ENCODE results near the gene C5orf47. TPM values are rescaled to one million over a fixed set of nuclear protein-coding genes. Genes with fewer than 3 reads are reported as not detected.

The C5orf47 gene
- total RNA-seq, 1 donor from 2014 or later, result not detected

DNA sequence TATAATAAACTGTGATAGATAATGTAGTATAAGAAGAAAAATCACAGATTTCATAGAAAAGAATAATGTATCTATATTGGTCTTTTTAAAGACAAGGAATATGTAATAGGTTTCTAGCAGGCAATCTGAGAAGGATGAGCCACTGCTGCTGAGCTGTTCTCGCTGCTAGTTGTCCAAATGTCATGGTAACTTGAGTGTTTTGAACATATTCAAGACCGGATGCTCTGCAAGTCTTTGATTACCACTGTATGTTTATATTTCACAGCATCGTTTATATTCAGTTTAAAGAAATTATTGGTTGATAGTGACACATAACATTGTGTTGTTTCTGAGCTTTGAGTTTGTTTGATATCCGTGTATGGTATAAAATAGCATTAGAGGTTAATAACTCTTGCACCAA, 9.6 kb downstream of the C5orf47 start:
- no peak for DNase-seq (ENCODE audit: low spot score)
- Mint-ChIP-seq H3K27me3 (ENCODE audit: low read depth) (peaks cover 42% of the 10 kb centered on the region), H3K9me3 (ENCODE audit: low read depth) (no peaks in the 10 kb centered on the region), H3K4me3 (ENCODE audit: unreplicated experiment) (no peak overlapping the region), H3K27ac (ENCODE audit: unreplicated experiment) (no peak overlapping the region), H3K36me3 (ENCODE audit: low read depth) (peaks cover 2% of the 10 kb centered on the region), H3K4me1 (ENCODE audit: low read depth) (no peaks in the 10 kb centered on the region)
- no peak for TF ChIP-seq CTCF (IDR thresholded peaks at IDR 0.05)

DNA sequence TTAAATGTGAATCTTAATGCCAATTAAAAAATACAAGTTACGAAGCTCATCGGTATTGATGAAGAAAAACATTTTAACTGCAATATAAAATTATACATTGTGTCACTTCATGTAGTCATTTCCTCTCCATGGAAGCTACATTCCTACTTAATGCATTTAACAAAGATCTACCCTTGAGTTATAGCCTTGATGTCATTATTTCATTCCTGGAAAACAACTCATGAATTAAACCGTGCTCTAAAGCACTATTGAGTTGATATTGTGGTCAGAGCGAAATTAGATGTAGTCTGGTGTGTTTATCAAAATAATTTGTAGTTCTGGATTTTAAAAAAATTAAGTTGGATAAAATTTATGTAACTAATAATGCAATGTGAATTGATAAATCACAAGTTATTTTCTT, 11.1 kb downstream of the C5orf47 start:
- Mint-ChIP-seq H3K27me3 (ENCODE audit: low read depth) (peaks cover 45% of the 10 kb centered on the region), H3K9me3 (ENCODE audit: low read depth) (no peaks in the 10 kb centered on the region), H3K4me1 (ENCODE audit: low read depth) (no peaks in the 10 kb centered on the region), H3K36me3 (ENCODE audit: low read depth) (peaks cover 3% of the 10 kb centered on the region), H3K27ac (ENCODE audit: unreplicated experiment) (no peak overlapping the region), H3K4me3 (ENCODE audit: unreplicated experiment) (no peak overlapping the region)
- no peak for DNase-seq (ENCODE audit: low spot score)
- no peak for TF ChIP-seq CTCF (IDR thresholded peaks at IDR 0.05)

GRCh38 chr5:174003795-174004194, 14.8 kb downstream of the C5orf47 start:
- H3K4me1 Mint-ChIP-seq (ENCODE audit: low read depth), result no peaks in the 10 kb centered on the region
- no peak overlapping the region for H3K4me3 Mint-ChIP-seq (ENCODE audit: unreplicated experiment)
- H3K27ac Mint-ChIP-seq (ENCODE audit: unreplicated experiment), result no peak overlapping the region
- no peaks in the 10 kb centered on the region for H3K9me3 Mint-ChIP-seq (ENCODE audit: low read depth)
- peaks cover 40% of the 10 kb centered on the region for H3K27me3 Mint-ChIP-seq (ENCODE audit: low read depth)
- DNase-seq (ENCODE audit: low spot score), result no peak
- peaks cover 3% of the 10 kb centered on the region for H3K36me3 Mint-ChIP-seq (ENCODE audit: low read depth)
- TF ChIP-seq CTCF (IDR thresholded peaks at IDR 0.05), result no peak

GRCh38 chr5:174008922-174009321, 20.0 kb downstream of the C5orf47 start:
- Mint-ChIP-seq H3K4me3 (ENCODE audit: unreplicated experiment) (no peak overlapping the region), H3K36me3 (ENCODE audit: low read depth) (no peaks in the 10 kb centered on the region), H3K27ac (ENCODE audit: unreplicated experiment) (no peak overlapping the region), H3K9me3 (ENCODE audit: low read depth) (no peaks in the 10 kb centered on the region), H3K27me3 (ENCODE audit: low read depth) (peaks cover 43% of the 10 kb centered on the region), H3K4me1 (ENCODE audit: low read depth) (no peaks in the 10 kb centered on the region)
- no peak for TF ChIP-seq CTCF (IDR thresholded peaks at IDR 0.05)
- no peak for DNase-seq (ENCODE audit: low spot score)

DNA sequence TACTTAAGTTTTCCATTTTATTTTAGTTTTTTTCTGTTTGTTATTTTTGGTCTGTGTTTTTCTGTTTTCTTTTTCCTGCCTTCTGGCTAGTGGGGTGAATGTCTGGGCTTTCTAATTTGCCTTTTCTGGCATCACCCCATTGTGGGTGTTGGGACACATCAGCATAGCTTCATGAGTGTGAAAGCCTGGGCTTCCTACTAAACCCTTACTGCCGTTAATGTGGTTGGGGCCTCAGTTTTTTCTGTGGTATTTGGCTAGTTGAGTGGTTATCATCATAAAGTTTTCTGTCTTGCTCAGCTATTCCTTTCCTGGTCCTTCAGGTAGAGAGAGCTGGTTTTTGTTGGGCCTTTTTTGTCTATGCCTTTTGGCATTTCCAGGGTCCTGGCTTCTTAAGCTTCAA, 21.4 kb downstream of the C5orf47 start:
- no peak for DNase-seq (ENCODE audit: low spot score)
- Mint-ChIP-seq H3K36me3 (ENCODE audit: low read depth) (no peaks in the 10 kb centered on the region), H3K27ac (ENCODE audit: unreplicated experiment) (no peak overlapping the region), H3K9me3 (ENCODE audit: low read depth) (no peaks in the 10 kb centered on the region), H3K27me3 (ENCODE audit: low read depth) (peaks cover 37% of the 10 kb centered on the region), H3K4me1 (ENCODE audit: low read depth) (no peaks in the 10 kb centered on the region), H3K4me3 (ENCODE audit: unreplicated experiment) (no peak overlapping the region)
- no peak for TF ChIP-seq CTCF (IDR thresholded peaks at IDR 0.05)
